Measurements from ENCODE around the gene EZH2.

Gene EZH2

DNA sequence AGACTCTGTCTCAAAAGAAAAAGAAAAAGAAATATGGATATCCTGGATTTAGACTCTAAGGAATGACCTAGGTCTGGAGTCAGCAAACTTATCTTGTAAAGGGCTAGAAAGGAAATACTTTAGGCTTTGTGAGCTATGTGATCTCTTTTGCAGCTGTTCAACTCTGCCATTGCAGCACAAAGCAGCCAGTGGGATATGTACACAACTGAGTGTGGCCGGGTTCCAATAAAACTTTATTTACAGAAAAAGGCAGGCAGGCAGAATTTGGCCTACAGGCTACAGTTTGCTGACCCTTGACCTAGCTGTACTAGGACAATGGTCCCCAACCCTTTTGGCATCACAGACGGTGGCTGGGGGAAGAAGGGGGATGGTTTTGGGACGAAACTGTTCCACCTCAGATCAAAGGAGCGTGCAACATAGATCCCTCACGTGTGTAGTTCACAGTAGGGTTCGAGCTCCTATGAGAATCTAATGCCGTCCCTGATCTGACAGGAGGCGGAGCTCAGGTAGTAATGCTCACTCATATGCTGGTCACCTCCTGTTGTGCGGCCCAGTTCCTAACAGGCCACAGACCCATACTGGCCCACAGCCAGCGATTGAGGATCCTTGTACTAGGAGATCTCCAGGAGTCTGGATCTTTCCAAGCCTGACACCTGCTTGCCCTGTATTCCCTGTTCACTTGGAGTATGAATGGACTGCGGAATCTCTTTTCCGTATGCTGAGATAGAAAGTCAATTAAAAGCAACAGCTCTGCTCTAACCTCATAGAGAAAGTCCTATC is 122.4 kb downstream of the EZH2 start:
- no peak for DNase-seq

All from T-helper 2 cell (primary cell).